IMR-90 (cell line): ENCODE measurements around the gene HCFC1R1. TPM values are rescaled to one million over a fixed set of nuclear protein-coding genes. Genes with fewer than 3 reads are reported as not detected.

ENCODE experiments used
- ATAC-seq: fragments of 200-7000 bp; cut with Tn5 transposase; 2 replicates; pipeline ENCODE4 v1.9.1; 2020; ENCODE audit warnings: low read depth, mild to moderate bottlenecking, moderate library complexity
- BruUV-seq: library from RNA; stranded (reverse); fragments of 400-500 nt; replicated peaks from 2 replicates; lab custom pipeline; 2021; lab: Mats Ljungman, UMichigan
- CTCF ChIA-PET: fragments of 300-600 bp; formaldehyde crosslinking; extraction: SDS; loops from one replicate; lab custom pipeline; 2021; ENCODE audit warnings: antibody characterized with exemption; lab: Yijun Ruan, JAX
- POLR2A ChIA-PET: fragments of 300-600 bp; sonication (Branson Sonifier 250); formaldehyde crosslinking; loops from one replicate; lab custom pipeline; 2022; ENCODE audit warnings: antibody characterized with exemption; ENCODE audit not compliant: unreplicated experiment; lab: Charles Lee
- DNase-seq: peaks from one replicate; pipeline ENCODE4 v3.0.0; 2013
- H2AFZ ChIP-seq: replicated peaks from 2 replicates; pipeline ENCODE3; 2013; ENCODE audit warnings: low read length, mild to moderate bottlenecking; ENCODE audit not compliant: poor library complexity
- H2AK5ac ChIP-seq: 2 replicates; pipeline ENCODE4 v1.6.1; 2013; ENCODE audit warnings: low read depth, low read length, inconsistent platforms
- H2AK9ac ChIP-seq: replicated peaks from 2 replicates; pipeline ENCODE3; 2013; ENCODE audit warnings: mild to moderate bottlenecking, low read depth, low read length, moderate library complexity; ENCODE audit not compliant: poor library complexity
- H2BK120ac ChIP-seq: 2 replicates; pipeline ENCODE4 v1.6.1; 2013; ENCODE audit warnings: low read depth, low read length, inconsistent platforms
- H2BK15ac ChIP-seq: 3 replicates; pipeline ENCODE4 v1.6.1; 2013; ENCODE audit warnings: low read depth, low read length, inconsistent platforms
- H2BK20ac ChIP-seq: 2 replicates; pipeline ENCODE4 v1.6.1; 2013; ENCODE audit warnings: low read depth, mild to moderate bottlenecking, inconsistent platforms, low read length, moderate library complexity
- H2BK5ac ChIP-seq: 2 replicates; pipeline ENCODE4 v1.6.1; 2013; ENCODE audit warnings: mild to moderate bottlenecking, low read depth, low read length, inconsistent platforms; ENCODE audit not compliant: poor library complexity, severe bottlenecking
- H3K14ac ChIP-seq: replicated peaks from 2 replicates; pipeline ENCODE4 v1.6.1; 2013; ENCODE audit warnings: low read depth, low read length, inconsistent platforms
- H3K18ac ChIP-seq: 2 replicates; pipeline ENCODE4 v1.6.1; 2013; ENCODE audit warnings: low read depth, low read length, control low read depth
- H3K23ac ChIP-seq: 2 replicates; pipeline ENCODE4 v1.6.1; 2013; ENCODE audit warnings: low read depth, low read length, inconsistent platforms
- H3K27ac ChIP-seq: 2 replicates; pipeline ENCODE4 v1.5.1; 2013; ENCODE audit warnings: mild to moderate bottlenecking, control low read depth, low read length; ENCODE audit not compliant: insufficient read depth
- H3K27me3 ChIP-seq: 2 replicates; pipeline ENCODE4 v1.6.1; 2013; ENCODE audit warnings: low read length; ENCODE audit not compliant: control insufficient read depth, insufficient read depth
- H3K36me3 ChIP-seq: 2 replicates; pipeline ENCODE4 v1.6.1; 2013; ENCODE audit warnings: low read length, mixed read lengths; ENCODE audit not compliant: control insufficient read depth, insufficient read depth
- H3K4ac ChIP-seq: 2 replicates; pipeline ENCODE4 v1.6.1; 2013; ENCODE audit warnings: low read depth, low read length, inconsistent platforms
- H3K4me1 ChIP-seq: 2 replicates; pipeline ENCODE4 v1.6.1; 2013; ENCODE audit warnings: low read length, mixed read lengths; ENCODE audit not compliant: control insufficient read depth, insufficient read depth
- H3K4me2 ChIP-seq: 2 replicates; pipeline ENCODE4 v1.6.1; 2013; ENCODE audit warnings: low read depth, mild to moderate bottlenecking, control low read depth, low read length, moderate library complexity
- H3K4me3 ChIP-seq: 2 replicates; pipeline ENCODE4 v1.5.1; 2013; ENCODE audit warnings: low read depth, mild to moderate bottlenecking, control low read depth, low read length, moderate library complexity; ENCODE audit not compliant: insufficient read depth
- H3K56ac ChIP-seq: 2 replicates; pipeline ENCODE4 v1.6.1; 2013; ENCODE audit warnings: low read length, inconsistent platforms; ENCODE audit not compliant: insufficient read depth; ENCODE audit errors: extremely low read depth
- H3K79me1 ChIP-seq, 2 experiments: 2 replicates each; pipeline ENCODE4 v1.6.1; 2013; ENCODE audit warnings: low read length in 2 of 2, inconsistent platforms in 1 of 2, low read depth in 1 of 2
- H3K9ac ChIP-seq: 2 replicates; pipeline ENCODE4 v1.6.1; 2013; ENCODE audit warnings: low read depth, low read length, control low read depth
- H3K9me1 ChIP-seq: 2 replicates; pipeline ENCODE4 v1.6.1; 2013; ENCODE audit warnings: low read length, inconsistent platforms; ENCODE audit not compliant: insufficient read depth
- H3K9me3 ChIP-seq: 2 replicates; pipeline ENCODE4 v1.6.1; 2013; ENCODE audit warnings: low read length; ENCODE audit not compliant: control insufficient read depth, insufficient read depth
- H4K20me1 ChIP-seq: 2 replicates; pipeline ENCODE4 v1.6.1; 2013; ENCODE audit warnings: low read length, inconsistent platforms; ENCODE audit not compliant: insufficient read depth
- H4K5ac ChIP-seq: 2 replicates; pipeline ENCODE4 v1.6.1; 2013; ENCODE audit warnings: mild to moderate bottlenecking, low read depth, low read length, control low read depth
- H4K8ac ChIP-seq, 2 experiments: 2 replicates each; pipeline ENCODE4 v1.6.1; 2013; ENCODE audit warnings: low read depth in 2 of 2, low read length in 2 of 2, control low read depth in 1 of 2, inconsistent platforms in 1 of 2
- H4K91ac ChIP-seq: 2 replicates; pipeline ENCODE4 v1.6.1; 2013; ENCODE audit warnings: low read depth, low read length, inconsistent platforms; ENCODE audit not compliant: insufficient read depth
- BHLHE40 ChIP-seq: fragments of 150-350 bp; IDR thresholded peaks from 2 replicates; pipeline ENCODE4 v1.6.1; 2016; ENCODE audit warnings: mild to moderate bottlenecking, low read depth, low read length
- RFX5 ChIP-seq: IDR thresholded peaks from 2 replicates; pipeline ENCODE4 v1.8.0; 2012; ENCODE audit warnings: low read depth, mild to moderate bottlenecking, low read length, moderate library complexity
- WGBS, 2 experiments: methylation state at CpG; one replicate each; pipeline versions ENCODE4 v1.1.5 to v1.1.7; 2013; ENCODE audit warnings: missing lambda C conversion rate in 2 of 2; ENCODE audit not compliant: insufficient read length in 1 of 2; ENCODE audit errors: extremely low coverage in 2 of 2; 5-methylcytosine and 5-hydroxymethylcytosine counted together
- dilution Hi-C: fragments of 300-500 bp; cut with HindIII; formaldehyde crosslinking; loops from one replicate; pipeline ENCODE4 v1.14.3; 2018; ENCODE audit warnings: low sequenced_read_pairs; ENCODE audit not compliant: unreplicated experiment
- in situ Hi-C: fragments of 300-500 bp; cut with MboI; formaldehyde crosslinking; loops from 3 replicates; pipeline ENCODE4 v1.14.3; 2019; ENCODE audit warnings: low sequenced_read_pairs, inconsistent platforms, mixed read lengths
- intact Hi-C: fragments of 100-400 bp; cut with micrococcal nuclease; formaldehyde crosslinking; loops from 2 replicates; pipeline ENCODE4 v1.10.0; 2022
- polyA plus RNA-seq, 3 experiments: library from polyadenylated mRNA; depleted of rRNA; stranded (reverse); fragments of >200 nt; gene quantifications; 2 replicates each; pipeline ENCODE4 v1.2.3, GENCODE V29; 2012; ENCODE audit warnings: low replicate concordance in 1 of 3
- total RNA-seq: library from RNA; depleted of rRNA; stranded (reverse); fragments of >200 nt; gene quantifications from 2 replicates; pipeline ENCODE4 v1.2.3, GENCODE V29; 2012

The HCFC1R1 gene
- total and polyA plus RNA-seq, 2 of the 4 experiments (the other 2 are of a cell fraction) = 7.2 to 57.9 TPM

DNA sequence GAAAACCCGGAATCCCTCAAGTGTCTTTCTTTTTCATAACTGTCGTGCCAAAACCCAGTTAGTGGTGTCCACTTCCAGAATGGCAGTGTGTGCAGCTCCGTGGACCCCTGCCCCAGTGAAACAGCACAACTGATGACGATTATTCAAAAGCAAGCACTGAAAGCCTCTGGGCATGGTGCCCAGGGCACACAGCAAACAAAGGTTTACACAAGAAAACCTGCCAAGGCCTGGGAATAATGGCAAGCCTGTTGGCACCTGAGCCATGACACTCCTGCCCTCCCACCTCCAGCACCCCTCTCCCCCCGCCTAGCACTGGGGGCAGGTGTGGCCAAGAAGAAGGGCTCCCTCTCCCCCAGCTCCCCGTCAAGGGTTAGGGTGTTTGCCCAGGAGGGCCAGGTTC, 46.3 kb downstream of the HCFC1R1 start (continued):
- TF ChIP-seq BHLHE40 (no peak), RFX5 (no peak)

DNA sequence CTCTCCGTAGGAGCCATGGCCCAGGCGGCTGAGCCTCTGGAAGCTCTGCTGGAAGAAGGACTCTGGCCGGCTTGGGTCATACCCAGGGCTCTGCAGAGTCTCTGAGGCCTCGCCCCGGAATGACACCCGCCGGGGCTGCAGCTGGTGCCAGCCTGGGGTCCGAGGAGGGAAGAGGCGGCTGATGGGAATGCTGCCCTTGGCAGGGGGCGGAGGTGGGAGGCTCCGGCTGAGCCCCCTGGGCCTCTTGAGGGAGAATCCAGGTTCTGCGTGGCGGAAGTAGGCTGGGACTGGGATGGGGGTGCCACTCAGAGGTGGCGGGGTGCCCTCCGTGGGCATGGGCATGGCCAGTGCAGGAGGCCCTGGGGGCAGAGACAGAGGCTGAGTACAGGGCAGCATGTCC, 47.1 kb downstream of the HCFC1R1 start:
- CTCF ChIA-PET = no interaction called here

More for the DNA sequence above, 47.1 kb downstream of the HCFC1R1 start:
- intact Hi-C loops (no loop called here), in situ Hi-C loops (no loop called here), dilution Hi-C loops (no loop called here)
- peaks cover 2% of the 10 kb centered on the region; the same call in 1 of the 2 replicates for H3K36me3 ChIP-seq
- peaks cover 14 to 26% of the 10 kb centered on the region in 2 experiments for H3K79me1 ChIP-seq
- H2BK15ac ChIP-seq = no peak overlapping the region
- no peak overlapping the region for H4K5ac ChIP-seq
- H4K8ac ChIP-seq = no peak overlapping the region
- DNase-seq = no peak
- H3K9ac ChIP-seq = no peak overlapping the region
- H2BK20ac ChIP-seq = no peak overlapping the region
- 0 out of 2 replicates have a peak, but pooled peaks cover 1% of the 10 kb centered on the region for H3K9me1 ChIP-seq
- no peak overlapping the region for H2BK120ac ChIP-seq
- H2AFZ ChIP-seq = no peak overlapping the region
- no peak overlapping the region for H3K4ac ChIP-seq
- no peak overlapping the region for H3K18ac ChIP-seq
- no peak overlapping the region for H2AK9ac ChIP-seq
- H3K4me1 ChIP-seq = peaks cover 4% of the 10 kb centered on the region
- no peak for ATAC-seq
- H3K14ac ChIP-seq = no peak overlapping the region
- H3K56ac ChIP-seq = no peak overlapping the region
- no peak overlapping the region for H3K23ac ChIP-seq
- H3K4me2 ChIP-seq = no peak overlapping the region
- no peak overlapping the region for H2AK5ac ChIP-seq
- POLR2A ChIA-PET = no interaction called here
- 100% methylated on average over 2 of the region's 15 CpGs; no CpG with 5 or more reads in 1 of the 2 experiments for WGBS, 2 experiments
- H4K20me1 ChIP-seq = peaks cover 6% of the 10 kb centered on the region; the same call in 1 of the 2 replicates
- no peaks in the 10 kb centered on the region for H3K27me3 ChIP-seq
- no TSS peak for BruUV-seq
- no peaks in the 10 kb centered on the region for H3K9me3 ChIP-seq
- no peak overlapping the region for H2BK5ac ChIP-seq
- H3K4me3 ChIP-seq = no peak overlapping the region
- no peak for TF ChIP-seq RFX5
- H3K27ac ChIP-seq = no peak overlapping the region
- H4K91ac ChIP-seq = no peak overlapping the region
